Measurements from ENCODE around the gene PACRG.

The PACRG gene

GRCh38 chr6:163343609-163344008 is 615.8 kb downstream of the PACRG start:
- DNase-seq, result no peak

- no peak for DNase-seq
These were observed 616.6 kb downstream of the PACRG start for GRCh38 chr6:163344411-163344810.

GRCh38 chr6:163345931-163346330 is 618.2 kb downstream of the PACRG start:
- DNase-seq, result no peak

- no peak for DNase-seq
These were observed 618.8 kb downstream of the PACRG start for GRCh38 chr6:163346497-163346961.

- no peak for DNase-seq
These were observed 619.3 kb downstream of the PACRG start for GRCh38 chr6:163347021-163347446.

- DNase-seq, result no peak
These were observed 621.3 kb downstream of the PACRG start for GRCh38 chr6:163348789-163349680.

GRCh38 chr6:163349696-163350095 is 621.9 kb downstream of the PACRG start:
- no peak for DNase-seq

- no peak for DNase-seq
These were observed 623.2 kb downstream of the PACRG start for GRCh38 chr6:163351013-163351412.

GRCh38 chr6:163352011-163352685 is 624.4 kb downstream of the PACRG start:
- no peak for DNase-seq

- DNase-seq, result no peak
These were observed 625.2 kb downstream of the PACRG start for GRCh38 chr6:163352966-163353365.

- DNase-seq, result no peak
These were observed 626.3 kb downstream of the PACRG start for GRCh38 chr6:163354085-163354484.

- DNase-seq, result no peak
These were observed 627.1 kb downstream of the PACRG start for GRCh38 chr6:163354761-163355425.

GRCh38 chr6:163355426-163355991 is 627.7 kb downstream of the PACRG start:
- no peak for DNase-seq

- no peak for DNase-seq
These were observed 628.5 kb downstream of the PACRG start for GRCh38 chr6:163356324-163356723.

GRCh38 chr6:163356743-163357142 is 629.0 kb downstream of the PACRG start:
- DNase-seq, result no peak

GRCh38 chr6:163364641-163365040 is 636.9 kb downstream of the PACRG start:
- no peak for DNase-seq

Measured in NCI-H510A treated with DMSO at 0.1 percent for 48 hours (cell line).